Osteoblast (primary cell): ENCODE data around the gene ARHGAP45. TPM values are rescaled to one million over a fixed set of nuclear protein-coding genes. Genes with fewer than 3 reads are reported as not detected.

Source experiments
- DNase-seq: peaks from one replicate; pipeline ENCODE4 v3.0.0; 2011; ENCODE audit warnings: low spot score, mixed read lengths; ENCODE audit not compliant: insufficient read length; ENCODE audit errors: missing footprints
- H2AFZ ChIP-seq: 2 replicates; pipeline ENCODE4 v1.6.0; 2011; ENCODE audit warnings: mild to moderate bottlenecking, low read length
- H3K27ac ChIP-seq: 2 replicates; pipeline ENCODE4 v1.5.1; 2011; ENCODE audit warnings: mild to moderate bottlenecking, low read depth, low read length, moderate library complexity
- H3K27me3 ChIP-seq: 2 replicates; pipeline ENCODE4 v1.6.0; 2012; ENCODE audit warnings: mild to moderate bottlenecking, control low read depth, inconsistent platforms, low read length, moderate library complexity; ENCODE audit not compliant: insufficient read depth
- H3K36me3 ChIP-seq: 2 replicates; pipeline ENCODE4 v1.5.1; 2011; ENCODE audit warnings: mild to moderate bottlenecking, low read length, control low read depth, moderate library complexity; ENCODE audit not compliant: insufficient read depth
- H3K4me1 ChIP-seq: 2 replicates; pipeline ENCODE4 v1.5.1; 2011; ENCODE audit warnings: mild to moderate bottlenecking, low read length, control low read depth, moderate library complexity; ENCODE audit not compliant: insufficient read depth
- H3K4me2 ChIP-seq: 2 replicates; pipeline ENCODE4 v1.6.0; 2011; ENCODE audit warnings: mild to moderate bottlenecking, low read length; ENCODE audit not compliant: insufficient read depth
- H3K4me3 ChIP-seq: fragments of 200-600 bp; sonication (generic); 3 replicates; pipeline ENCODE4 v1.5.1; 2012; ENCODE audit warnings: mild to moderate bottlenecking, low read length, inconsistent platforms; ENCODE audit not compliant: insufficient read depth
- H3K79me2 ChIP-seq: 2 replicates; pipeline ENCODE4 v1.6.0; 2012; ENCODE audit warnings: mild to moderate bottlenecking, low read length, control low read depth, inconsistent platforms; ENCODE audit not compliant: insufficient read depth
- H3K9me3 ChIP-seq: 2 replicates; pipeline ENCODE4 v1.5.1; 2011; ENCODE audit warnings: low read depth, low read length, control low read depth
- H4K20me1 ChIP-seq: 2 replicates; pipeline ENCODE4 v1.6.0; 2012; ENCODE audit warnings: mild to moderate bottlenecking, low read length, control low read depth; ENCODE audit not compliant: insufficient read depth
- total RNA-seq: library from RNA; depleted of rRNA; stranded (reverse); fragments of >200 nt; gene quantifications from 2 replicates; pipeline ENCODE4 v1.2.3, GENCODE V29; 2012
- TF ChIP-seq, protein P1 (sequence below): IDR thresholded peaks from 2 replicates; pipeline ENCODE4 v1.5.1; 2011; ENCODE audit warnings: mild to moderate bottlenecking, low read depth, low read length, moderate library complexity; ENCODE audit errors: extremely low read depth

Gene ARHGAP45
- total RNA-seq, 1 donor: 0.72 TPM

- H3K79me2 ChIP-seq: no peaks in the 10 kb centered on the region
- no peak overlapping the region for H3K27ac ChIP-seq
- peaks cover 38% of the 10 kb centered on the region for H3K27me3 ChIP-seq
- no peaks in the 10 kb centered on the region for H3K36me3 ChIP-seq
- H2AFZ ChIP-seq: no peak overlapping the region
- H3K4me3 ChIP-seq: no peak overlapping the region
- H3K9me3 ChIP-seq: no peaks in the 10 kb centered on the region
- H3K4me2 ChIP-seq: no peak overlapping the region
- no peak for DNase-seq
- no peaks in the 10 kb centered on the region for H3K4me1 ChIP-seq
- TF ChIP-seq, protein P1, sequence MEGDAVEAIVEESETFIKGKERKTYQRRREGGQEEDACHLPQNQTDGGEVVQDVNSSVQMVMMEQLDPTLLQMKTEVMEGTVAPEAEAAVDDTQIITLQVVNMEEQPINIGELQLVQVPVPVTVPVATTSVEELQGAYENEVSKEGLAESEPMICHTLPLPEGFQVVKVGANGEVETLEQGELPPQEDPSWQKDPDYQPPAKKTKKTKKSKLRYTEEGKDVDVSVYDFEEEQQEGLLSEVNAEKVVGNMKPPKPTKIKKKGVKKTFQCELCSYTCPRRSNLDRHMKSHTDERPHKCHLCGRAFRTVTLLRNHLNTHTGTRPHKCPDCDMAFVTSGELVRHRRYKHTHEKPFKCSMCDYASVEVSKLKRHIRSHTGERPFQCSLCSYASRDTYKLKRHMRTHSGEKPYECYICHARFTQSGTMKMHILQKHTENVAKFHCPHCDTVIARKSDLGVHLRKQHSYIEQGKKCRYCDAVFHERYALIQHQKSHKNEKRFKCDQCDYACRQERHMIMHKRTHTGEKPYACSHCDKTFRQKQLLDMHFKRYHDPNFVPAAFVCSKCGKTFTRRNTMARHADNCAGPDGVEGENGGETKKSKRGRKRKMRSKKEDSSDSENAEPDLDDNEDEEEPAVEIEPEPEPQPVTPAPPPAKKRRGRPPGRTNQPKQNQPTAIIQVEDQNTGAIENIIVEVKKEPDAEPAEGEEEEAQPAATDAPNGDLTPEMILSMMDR: no peak
- no peaks in the 10 kb centered on the region for H4K20me1 ChIP-seq
Measured at GRCh38 chr19:1072371-1073015, 5.5 kb downstream of the ARHGAP45 start.

GRCh38 chr19:1073063-1073955 lies 6.3 kb downstream of the ARHGAP45 start:
- H3K36me3 ChIP-seq: no peaks in the 10 kb centered on the region
- H3K9me3 ChIP-seq: no peaks in the 10 kb centered on the region
- no peak overlapping the region for H3K4me3 ChIP-seq
- no peaks in the 10 kb centered on the region for H4K20me1 ChIP-seq
- H3K4me1 ChIP-seq: no peaks in the 10 kb centered on the region
- no peak overlapping the region for H2AFZ ChIP-seq
- TF ChIP-seq, protein P1: no peak
- H3K27me3 ChIP-seq: peaks cover 31% of the 10 kb centered on the region
- no peak for DNase-seq
- H3K4me2 ChIP-seq: no peak overlapping the region
- H3K27ac ChIP-seq: no peak overlapping the region
- no peaks in the 10 kb centered on the region for H3K79me2 ChIP-seq

DNA sequence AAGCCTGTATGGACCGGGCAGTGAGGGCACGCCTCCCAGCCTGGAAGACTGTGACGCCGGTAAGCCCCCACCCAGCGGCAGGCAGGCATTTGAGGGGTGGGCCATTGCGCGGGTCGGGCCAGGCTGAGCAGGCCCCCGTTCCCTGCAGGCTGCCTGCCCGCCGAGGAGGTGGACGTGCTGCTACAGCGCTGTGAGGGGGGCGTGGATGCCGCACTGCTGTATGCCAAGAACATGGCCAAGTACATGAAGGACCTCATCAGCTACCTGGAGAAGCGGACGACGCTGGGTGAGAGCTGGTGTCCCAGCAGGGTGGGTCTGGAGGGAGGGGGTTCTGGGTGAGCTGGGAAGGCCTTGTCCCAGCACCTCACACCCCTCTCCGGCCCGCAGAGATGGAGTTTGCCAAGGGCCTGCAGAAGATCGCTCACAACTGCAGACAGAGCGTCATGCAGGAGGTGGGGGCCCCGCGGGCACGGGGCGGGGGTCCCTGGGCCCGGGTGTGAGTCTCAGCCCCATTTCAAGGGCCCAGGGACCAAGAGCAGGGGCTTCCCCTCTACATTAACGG lies 7.1 kb downstream of the ARHGAP45 start:
- no peak overlapping the region for H3K27ac ChIP-seq
- no peaks in the 10 kb centered on the region for H3K9me3 ChIP-seq
- no peaks in the 10 kb centered on the region for H3K4me1 ChIP-seq
- TF ChIP-seq, protein P1: no peak
- no peak overlapping the region for H2AFZ ChIP-seq
- no peaks in the 10 kb centered on the region for H3K79me2 ChIP-seq
- H3K4me2 ChIP-seq: no peak overlapping the region
- no peaks in the 10 kb centered on the region for H4K20me1 ChIP-seq
- peaks cover 28% of the 10 kb centered on the region for H3K27me3 ChIP-seq
- no peak overlapping the region for H3K4me3 ChIP-seq
- DNase-seq: no peak
- no peaks in the 10 kb centered on the region for H3K36me3 ChIP-seq
